ENCODE results near the gene AP3S2.

Gene AP3S2

DNA sequence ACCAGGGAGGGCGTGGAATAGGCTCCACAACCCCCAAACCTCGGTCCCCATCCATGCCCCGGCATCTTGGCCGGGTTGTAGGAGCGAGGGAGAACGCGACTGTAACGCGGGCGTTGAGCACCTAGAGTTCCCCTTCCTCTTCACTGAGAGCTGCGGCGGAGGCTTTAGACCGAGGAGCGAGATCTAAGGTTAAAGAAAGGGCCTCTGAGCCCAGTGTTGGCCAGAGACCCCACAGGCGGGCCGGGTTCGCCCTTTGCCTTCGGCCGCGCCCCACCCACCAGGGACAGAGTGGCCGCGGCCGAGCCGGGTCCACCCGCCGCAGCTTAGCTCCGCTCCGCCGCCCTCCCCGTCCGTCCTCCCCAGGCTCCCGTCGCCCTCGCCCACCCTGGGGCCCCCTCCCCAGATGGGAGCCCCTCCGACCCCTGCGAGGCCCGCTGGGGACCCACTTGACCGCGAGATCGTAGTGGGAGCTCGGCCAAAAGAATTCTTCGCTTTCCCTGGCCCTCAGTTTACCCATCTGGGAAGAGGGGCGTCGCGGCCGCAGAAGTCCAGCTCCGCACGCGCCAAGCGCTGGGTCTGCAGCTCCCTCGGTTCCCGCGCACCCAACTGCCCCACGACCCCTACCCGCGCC is 79.6 kb downstream of the AP3S2 start:
- no peak for DNase-seq (ENCODE audit: low read depth)

GRCh38 chr15:89813381-89814111 is 80.2 kb downstream of the AP3S2 start:
- no peak for DNase-seq (ENCODE audit: low read depth)

- DNase-seq (ENCODE audit: low read depth): no peak
Observed at GRCh38 chr15:89812847-89813320, 80.9 kb downstream of the AP3S2 start.

DNA sequence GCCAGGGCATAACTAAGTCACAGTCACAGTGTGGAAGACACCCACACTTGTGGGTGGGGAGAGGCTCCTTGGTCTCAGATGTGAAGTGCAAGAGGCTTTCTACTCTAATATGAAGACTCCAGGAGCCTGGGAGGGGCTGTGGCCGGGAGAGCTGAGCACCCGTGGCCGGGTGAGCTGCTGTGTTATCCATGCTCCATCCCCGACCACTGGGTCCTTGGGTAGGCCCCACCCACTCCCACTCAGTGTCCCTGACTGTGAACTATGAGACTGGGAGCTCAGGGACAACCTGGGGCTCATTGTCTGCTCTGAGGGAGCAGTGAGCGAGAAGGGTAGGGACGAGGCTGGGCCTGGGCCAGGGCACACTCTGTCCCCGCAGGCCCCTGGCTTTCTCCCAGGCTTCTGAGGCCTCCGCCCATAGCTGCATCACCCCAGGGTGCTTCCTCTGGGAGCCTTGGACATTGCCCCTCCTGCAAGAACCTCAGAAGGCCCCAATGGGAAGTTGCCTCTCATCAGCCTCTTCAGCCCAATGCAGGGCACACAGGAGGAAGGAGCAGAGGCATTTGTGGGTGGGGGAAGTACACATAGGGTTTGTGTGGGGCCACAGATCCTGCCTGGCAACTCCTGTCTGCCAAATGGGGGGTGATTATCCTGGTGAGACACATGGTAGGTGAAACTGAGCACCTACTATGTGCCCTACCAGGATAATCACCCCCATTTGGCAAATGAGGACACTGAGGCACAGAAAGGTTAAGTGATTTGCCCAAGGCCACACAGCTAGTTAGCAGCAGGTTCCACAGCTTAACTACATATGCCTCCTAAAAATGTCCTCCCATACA is 81.6 kb downstream of the AP3S2 start:
- DNase-seq (ENCODE audit: low read depth): no peak

DNA sequence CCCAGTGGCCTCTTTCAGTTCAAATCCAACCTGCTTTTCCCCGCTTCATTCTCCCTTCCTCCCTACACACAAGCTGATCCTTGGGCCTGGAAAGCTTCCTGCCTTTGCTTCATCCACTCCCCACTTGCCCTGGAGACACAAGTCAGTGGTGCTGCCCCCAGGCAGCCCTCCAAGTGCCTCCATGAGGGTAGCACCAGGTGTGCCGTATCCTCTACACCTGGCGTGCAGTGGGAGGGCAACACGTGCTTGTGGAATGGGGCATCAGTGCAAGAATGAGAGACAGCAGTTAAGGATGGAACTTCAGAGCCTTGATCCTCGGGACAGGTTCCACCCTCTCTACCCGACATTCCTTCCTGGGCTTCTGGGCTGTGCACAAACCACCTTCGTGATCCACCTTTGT is 83.0 kb downstream of the AP3S2 start:
- no peak for DNase-seq (ENCODE audit: low read depth)

DNA sequence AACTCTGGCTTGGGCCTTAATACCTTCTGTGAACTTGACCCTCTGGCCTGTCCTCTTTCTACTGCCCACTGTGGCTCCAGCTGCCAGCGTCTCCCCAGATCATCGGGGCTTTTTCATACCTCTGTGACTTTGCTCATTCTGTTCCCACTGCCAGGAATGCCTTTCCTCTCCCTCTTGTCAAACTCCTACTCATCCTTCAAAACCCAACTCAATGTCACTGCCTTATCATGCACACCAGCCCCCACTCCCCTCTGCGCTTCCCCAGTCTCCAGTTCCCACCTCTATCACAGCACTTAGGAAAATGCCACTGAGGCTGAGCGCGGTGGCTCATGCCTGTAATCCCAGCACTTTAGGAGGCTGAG is 84.0 kb downstream of the AP3S2 start:
- no peak for DNase-seq (ENCODE audit: low read depth)

GRCh38 chr15:89809093-89809786 is 84.6 kb downstream of the AP3S2 start:
- DNase-seq (ENCODE audit: low read depth): no peak

DNA sequence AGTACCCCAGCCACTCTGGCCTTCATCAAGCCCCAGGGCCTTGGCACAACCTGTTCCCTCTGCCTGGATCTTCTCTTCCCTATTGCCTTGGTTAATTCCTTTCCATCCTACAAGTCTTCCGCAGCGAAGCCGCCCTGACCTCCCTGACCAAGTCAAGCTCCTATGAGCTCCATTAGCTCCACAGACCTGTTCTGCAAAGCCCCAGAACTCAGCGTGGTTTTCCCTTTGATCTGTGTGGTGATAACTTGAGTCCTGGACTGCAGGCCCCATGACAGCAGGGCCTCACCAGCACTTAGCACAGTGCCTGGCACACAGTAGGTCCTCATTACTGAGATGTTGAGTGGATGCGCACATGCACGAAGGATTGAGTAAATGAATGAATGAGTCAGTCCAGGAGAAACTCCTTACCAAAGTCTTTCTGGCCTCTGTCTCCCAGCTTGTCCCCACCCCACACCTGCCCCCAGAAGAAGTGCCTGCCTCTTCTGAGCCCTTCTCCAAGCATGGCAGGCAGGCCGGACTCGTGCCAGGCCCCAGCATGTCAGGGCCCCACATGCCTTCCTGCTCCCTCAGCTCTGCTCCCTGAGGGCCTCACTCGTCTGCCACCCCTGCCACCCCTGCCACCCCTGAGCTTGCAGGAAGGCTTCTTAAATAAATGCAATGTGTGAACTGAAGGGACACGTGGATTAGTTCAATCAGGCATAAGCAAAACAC is 85.5 kb downstream of the AP3S2 start:
- no peak for DNase-seq (ENCODE audit: low read depth)

- DNase-seq (ENCODE audit: low read depth): no peak
Observed at GRCh38 chr15:89807689-89808088, 86.1 kb downstream of the AP3S2 start.

DNA sequence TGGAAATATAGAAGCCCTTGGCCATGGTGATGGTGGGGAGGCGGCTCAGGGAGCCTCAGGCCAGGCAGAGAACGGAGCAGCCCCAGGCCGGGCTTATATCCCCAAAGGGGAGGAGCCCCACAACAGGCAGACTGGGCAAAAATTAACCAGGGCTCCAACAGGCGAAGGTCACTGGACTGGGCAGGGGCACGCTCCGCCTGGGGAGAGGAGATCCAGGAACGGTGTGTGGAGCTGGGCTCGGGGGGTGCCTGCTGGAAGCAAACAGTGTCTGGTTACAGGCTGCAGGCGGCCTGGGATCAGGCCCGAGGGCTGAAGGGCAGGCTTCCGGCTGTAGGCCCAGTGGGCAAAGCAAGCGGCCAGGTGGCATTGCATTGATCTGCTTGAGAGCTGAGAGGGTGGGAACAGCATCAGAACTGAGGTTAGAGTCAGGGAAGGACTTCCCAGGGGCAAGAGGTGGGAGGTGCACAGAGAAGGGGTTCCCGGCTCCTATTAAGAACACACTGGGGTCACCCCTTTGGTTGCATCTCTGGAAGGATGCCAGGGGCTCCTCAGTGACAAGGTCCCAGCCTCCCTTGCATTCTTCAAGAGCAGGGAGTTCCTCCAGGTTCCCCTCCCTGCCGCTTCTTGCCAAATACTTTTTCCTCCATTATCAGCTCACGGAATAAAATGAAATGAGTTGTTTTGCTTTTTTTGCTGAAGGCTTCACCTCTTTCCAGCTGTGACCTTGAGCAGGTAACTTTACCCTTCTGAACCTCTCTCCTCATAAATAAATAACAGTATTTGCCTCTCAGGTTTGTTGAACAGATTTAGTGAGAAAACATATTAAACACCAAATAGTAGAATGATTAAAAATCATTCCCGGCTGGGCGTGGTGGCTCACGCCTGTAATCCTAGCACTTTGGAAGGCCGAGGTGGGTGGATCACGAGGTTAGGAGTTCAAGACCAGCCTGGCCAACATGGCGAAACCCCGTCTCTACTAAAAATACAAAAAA is 86.9 kb downstream of the AP3S2 start:
- no peak for DNase-seq (ENCODE audit: low read depth)

GRCh38 chr15:89806210-89806558 is 87.6 kb downstream of the AP3S2 start:
- DNase-seq (ENCODE audit: low read depth): no peak

DNA sequence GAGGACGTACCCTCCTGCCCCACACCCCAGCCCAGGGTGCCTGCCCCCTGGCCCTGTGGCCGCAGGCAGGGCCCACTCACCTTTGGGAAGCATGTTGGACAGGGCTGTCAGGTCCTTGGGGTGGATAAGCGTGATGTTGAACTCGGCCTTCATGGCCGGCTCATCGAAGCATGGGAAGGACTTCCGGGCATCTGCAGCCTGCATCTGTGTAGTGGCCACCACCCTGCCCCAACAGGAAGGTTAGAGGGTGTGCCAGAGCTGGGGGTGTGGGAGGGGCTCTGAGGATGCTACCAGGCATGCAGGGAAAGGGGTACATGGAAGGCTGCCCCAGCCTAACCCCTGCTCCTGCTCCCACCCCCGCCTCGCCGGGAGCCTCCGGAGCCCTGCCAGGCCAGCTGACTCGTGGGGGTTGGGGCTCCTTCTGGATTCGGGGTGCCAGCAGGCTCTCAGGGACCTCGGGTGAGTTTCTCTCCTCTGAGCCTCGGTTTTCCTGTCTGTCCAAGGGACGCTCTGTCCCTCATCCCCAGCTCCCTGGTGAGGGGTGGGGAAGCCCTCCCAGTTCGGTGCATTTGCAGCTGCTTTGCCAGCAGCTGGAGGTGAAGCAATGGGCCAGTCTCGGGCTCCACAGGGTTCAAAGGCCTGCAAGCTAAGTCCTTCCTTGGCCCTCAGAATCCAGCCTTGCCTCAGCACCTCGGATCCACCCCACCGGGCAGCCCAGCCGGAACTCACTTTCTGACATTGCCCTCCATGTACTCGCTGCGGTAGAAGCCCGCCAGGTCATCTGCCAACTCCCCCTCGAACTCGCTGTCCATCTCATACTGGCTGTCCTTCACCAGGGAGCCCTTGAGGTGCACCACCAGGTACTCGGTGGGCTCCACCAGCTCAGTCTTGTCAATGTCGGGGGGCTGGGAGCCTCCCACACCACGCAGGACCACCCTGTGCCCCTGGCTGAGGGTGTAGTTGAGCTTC is 88.3 kb downstream of the AP3S2 start:
- DNase-seq (ENCODE audit: low read depth): no peak

- DNase-seq (ENCODE audit: low read depth): no peak
Observed at GRCh38 chr15:89803941-89804800, 89.6 kb downstream of the AP3S2 start.

- no peak for DNase-seq (ENCODE audit: low read depth)
Observed at GRCh38 chr15:89802986-89803824, 90.6 kb downstream of the AP3S2 start.

DNA sequence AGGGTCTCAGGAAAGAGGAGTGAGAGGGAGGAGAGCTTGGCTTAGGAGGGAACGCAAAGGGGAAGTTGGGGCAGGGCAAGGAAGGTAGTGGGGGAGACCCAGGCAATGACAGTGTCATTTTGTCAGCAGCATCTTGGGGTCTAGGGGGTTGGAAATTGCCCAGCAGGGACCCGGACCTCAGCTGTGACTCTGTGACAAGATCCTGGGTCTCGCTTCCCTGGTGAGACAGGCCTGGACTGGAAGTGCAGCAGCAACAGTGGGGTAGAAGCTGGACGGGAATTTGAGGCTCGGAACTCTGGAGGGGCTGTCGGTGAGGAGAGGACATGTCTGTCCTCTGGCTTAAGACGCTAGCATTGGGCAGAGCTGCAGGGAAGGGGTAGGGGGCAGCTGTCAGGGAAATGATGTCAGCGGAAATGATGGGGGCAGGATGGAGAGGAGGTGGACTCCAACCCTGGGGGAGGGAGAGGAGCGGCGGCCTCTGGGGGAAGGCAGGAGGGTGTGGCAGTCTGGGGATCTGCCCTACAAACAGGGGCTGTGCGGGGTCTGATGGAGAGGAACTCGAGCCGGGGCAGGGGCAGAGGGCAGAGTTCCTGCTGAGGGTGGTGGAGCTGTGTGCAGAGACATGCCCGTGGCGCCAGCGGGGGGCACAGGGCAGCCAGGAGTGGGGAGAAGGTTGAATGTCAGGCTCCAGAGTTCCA is 91.4 kb downstream of the AP3S2 start:
- DNase-seq (ENCODE audit: low read depth): no peak

GRCh38 chr15:89801471-89802195 is 92.2 kb downstream of the AP3S2 start:
- DNase-seq (ENCODE audit: low read depth): no peak
